GM18520 (cell line): Measurements from ENCODE around the gene SH2D7.

Experiments
- ATAC-seq: cut with Tn5 transposase; IDR thresholded peaks from one replicate; pipeline ENCODE4 v1.9.1; 2021; ENCODE audit not compliant: unreplicated experiment

SH2D7 gene

DNA sequence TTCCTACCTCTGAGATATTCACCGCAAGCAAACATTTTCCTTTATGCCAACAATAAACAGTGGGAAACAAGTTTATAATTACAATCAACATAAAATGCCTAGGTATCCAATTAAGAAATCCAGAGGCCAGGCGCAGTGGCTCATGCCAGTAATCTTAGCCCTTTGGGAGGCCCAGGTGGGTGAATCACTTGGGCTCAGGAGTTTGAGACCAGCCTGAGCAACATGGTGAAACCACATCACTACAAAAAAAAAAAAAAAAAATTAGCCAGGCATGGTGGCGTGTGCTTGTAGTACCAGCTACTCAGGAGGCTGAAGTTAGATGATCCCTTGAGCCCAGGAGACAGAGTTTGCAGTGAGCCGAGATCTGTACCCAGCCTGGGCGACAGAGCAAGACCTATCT, 32.1 kb upstream of the SH2D7 start:
- ATAC-seq = no peak

DNA sequence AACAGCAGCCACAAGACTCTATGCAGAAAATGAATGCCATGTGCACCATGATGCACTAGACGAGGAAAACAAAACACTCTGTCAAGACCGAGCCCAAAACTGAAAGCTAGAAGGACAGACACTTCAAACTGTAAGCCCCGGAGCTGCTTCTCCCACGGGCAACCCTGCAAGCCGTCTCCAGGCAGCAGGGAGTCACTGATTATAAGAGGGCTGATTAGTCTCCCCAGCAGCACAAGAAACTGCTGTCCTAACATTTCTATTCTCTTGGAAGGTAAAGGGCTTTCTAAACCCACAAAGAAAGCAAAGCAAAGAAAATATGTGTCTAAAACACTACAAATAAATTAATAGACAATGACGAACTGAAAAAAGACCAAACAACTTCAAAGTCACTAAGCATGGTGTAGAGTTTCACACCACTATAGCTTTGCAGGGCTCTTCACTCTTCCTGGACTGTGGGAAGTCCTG, 30.4 kb upstream of the SH2D7 start:
- ATAC-seq = no peak

GRCh38 chr15:78063217-78063616, 29.1 kb upstream of the SH2D7 start:
- ATAC-seq = no peak

DNA sequence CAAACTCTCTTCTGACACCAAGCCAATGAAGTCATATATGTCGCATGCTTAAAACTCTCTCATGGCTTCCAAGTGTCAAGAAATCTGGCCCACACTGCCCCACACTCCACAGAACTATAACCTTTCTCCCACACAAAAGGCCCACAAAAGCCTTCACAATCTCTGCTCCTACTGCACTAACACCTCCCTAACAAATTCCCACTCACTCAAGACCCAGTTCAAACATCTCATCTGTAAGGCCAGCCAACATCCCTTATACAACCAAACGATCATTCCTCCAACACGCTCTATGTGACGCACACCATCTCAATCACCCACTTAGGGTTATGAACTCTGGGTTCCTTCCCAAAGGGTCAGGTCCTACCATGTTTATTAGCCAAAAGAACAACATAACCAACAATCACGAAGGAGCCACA, 28.4 kb upstream of the SH2D7 start:
- no peak for ATAC-seq

GRCh38 chr15:78064544-78064943, 27.8 kb upstream of the SH2D7 start:
- no peak for ATAC-seq

- no peak for ATAC-seq
Measured at GRCh38 chr15:78065284-78065872, 27.0 kb upstream of the SH2D7 start.

DNA sequence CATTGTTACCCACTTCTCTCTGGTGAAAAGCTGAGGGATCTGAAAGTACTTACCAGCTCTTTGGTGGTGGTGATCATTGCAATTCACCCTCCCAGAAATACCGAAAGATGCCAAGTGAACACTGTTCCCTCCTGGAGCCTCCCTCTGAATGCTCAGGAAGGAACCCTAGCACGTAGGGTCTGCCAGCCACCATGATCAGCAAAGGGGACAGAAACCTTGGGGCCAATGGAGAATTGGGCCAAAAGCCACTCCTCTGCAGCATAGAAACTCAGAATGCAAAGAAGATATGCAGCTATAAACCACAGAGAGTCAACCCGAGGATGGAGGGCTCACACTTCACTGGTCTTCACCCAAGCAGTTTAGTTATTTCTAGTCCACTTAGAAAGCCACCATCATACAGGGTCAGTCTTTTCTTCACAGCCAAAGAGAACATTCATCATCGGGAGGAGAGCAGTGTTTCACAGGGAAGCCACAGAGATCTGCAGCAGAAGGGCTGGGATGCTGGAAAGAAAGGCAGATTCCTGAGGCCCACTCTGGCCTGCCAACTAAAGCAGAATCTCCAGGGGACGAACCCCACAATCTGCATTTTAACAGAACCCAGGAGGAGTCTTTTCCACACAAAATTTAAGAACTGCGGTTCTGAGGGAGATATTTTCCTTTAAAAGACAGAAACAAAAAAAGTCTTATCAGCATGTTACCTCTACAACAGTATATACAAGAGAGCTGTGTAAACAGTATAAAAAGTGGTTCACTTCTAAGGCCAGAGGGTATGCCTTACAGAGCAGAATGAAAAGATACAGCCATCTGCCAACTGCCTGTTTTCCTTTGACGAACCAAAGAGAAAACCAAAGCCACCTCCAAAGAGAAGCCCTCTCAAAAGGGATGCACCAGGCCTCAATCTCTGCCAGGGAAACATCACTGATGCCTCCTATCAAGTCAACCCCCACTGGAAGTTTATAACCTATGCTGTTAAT, 26.1 kb upstream of the SH2D7 start:
- no peak for ATAC-seq

DNA sequence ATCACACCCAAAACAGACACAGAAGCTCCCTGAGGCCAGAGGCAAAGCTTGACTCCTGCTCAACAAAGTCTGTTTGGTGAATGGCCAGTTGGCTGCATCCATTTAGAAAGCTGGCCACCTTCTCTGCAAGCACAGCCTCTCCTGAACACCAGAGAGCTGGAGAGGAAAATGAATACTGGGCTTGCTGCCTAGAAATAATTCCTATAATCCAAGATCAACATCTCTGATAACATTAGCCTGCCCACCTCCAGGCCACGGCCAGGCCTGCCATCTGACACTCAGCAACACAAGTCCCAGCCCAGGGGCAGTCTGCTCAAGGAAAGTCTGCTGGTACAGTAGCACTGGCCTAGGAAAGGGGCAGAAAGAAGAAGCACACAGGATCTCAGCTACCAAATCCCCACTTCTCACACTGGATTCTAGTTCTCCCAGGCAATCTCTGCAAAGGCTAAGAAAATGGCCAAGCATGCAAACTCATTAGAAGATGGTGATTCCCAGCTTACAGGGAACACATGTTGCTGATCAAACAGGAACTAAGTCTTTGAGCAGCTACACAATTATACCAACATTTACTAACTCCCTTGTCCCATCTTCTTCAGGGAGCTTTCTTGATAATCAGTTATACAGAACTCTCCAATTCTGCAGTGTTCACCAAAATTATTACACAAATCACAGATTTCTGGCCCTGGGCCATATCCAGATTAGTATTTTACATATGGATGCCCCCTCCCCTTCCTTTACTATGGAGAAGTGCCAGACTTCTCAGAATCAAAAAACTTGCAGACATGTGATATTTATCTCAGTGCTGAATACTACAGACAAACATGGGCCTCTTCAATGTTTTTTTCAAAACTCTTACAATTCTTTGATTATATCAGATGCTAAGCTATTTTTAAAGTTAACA, 24.8 kb upstream of the SH2D7 start:
- ATAC-seq = no peak

DNA sequence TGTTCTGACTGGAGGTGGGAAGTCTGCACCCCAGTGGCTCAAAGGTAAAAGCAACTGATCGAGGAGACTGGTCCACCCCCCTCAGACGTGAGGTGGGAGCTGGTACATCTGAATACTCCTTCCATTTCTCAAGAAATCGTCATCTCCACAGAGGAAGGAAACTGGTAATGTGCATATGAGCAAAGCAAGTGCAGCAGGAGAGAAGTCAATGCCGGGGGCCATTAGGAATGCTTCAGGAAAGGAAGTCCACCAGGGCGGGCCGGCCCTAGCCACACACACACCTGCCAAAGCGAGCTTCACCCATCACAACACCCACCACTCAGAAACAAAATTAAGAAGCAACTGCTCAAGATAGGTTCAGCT, 23.3 kb upstream of the SH2D7 start:
- no peak for ATAC-seq

GRCh38 chr15:78069462-78070029, 22.8 kb upstream of the SH2D7 start:
- ATAC-seq = no peak

DNA sequence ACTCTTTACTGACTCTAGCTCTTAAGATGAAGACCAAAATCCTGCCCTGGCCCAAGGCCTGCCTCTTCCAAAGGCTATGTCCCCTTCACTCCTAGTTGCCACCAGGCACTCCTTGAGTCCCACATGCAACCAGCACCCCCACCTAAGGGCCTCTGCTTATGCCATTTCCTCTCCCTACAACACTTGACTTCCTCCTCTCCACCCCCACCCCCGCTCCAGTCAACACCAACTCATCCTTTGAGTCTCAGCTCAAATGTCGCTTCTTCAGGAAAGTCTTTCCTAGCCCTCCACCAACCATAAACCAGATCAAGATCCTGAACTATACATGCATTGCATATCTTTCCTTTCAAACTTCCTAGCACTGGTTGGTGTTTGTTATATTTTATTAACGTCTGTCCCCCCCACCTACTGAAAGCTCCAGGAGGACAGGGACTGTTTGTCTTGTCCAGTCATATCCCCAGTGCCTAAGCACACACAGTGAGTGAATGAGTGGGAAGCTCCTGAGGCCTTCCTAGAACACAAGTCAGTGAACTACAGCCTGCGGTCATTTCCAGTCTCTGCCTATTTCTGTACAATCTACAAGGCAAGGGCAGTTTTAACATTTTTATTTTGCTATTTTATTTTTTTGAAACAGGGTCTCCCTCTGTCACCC, 22.2 kb upstream of the SH2D7 start:
- ATAC-seq = no peak

DNA sequence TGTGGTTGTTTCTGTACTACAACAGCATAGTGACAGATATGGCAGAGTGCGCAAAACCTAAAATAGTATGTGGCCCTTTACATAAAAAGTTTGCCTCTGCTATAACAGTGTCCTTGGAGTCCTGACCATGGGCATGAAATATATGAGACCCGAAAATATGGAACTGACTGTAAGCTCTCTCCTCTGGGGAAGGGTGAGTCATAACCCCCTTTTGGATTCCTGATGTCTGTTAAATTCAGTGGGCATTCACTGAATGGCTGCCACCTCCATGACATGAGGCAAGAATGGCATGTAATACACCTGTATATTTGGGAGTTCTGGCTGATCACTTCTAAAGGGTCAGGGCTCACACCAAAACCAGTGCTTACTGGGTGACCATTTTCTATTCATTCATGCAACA, 21.0 kb upstream of the SH2D7 start:
- ATAC-seq = no peak

- no peak for ATAC-seq
Measured at GRCh38 chr15:78072080-78072892, 20.1 kb upstream of the SH2D7 start.

- ATAC-seq = no peak
Measured at GRCh38 chr15:78073046-78073787, 19.1 kb upstream of the SH2D7 start.

- no peak for ATAC-seq
Measured at GRCh38 chr15:78075490-78076230, 16.7 kb upstream of the SH2D7 start.

DNA sequence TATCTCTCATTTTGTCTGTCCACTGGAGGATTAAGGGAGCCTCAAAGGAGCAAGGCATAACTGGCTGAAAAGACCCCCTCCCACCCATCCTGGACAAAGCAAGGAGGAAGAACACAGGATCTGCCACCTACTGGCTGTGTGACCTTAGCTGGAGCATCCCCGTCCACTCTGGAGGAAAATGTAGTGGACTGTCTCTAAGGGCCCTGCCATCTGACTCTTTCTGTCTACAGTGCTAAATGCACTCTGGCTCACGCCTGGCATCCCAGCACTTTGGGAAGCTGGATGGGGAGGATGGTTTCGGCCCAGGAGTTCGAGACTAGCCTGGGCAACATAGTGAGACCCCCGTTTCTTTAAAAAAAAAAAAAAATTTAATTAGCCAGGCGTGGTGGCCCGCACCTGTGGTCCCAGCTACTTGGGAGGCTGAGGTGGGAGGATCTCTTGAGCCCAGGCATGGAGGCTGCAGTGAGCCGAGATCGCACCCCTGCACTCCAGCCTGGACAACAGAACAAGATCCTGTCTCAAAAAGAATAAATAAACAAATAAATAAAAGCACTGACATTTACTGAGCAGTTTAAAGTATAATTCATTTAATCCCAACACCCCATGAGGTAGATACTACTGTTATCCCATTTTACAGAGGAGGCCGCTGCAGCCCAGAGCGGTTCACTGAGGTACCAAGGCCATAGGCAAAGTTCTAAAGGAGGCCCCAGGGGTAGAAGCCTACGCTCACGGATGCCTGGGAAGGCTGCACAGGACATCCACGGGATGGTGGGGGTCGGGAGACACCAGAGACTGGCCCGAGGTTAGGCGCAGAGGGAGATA, 15.9 kb upstream of the SH2D7 start:
- ATAC-seq = no peak

- ATAC-seq = peak; percentile 42
Measured at GRCh38 chr15:78077053-78077870, 15.1 kb upstream of the SH2D7 start, which contains the start of gene TBC1D2B. TSS of gene TBC1D2B (minus strand) at chr15:78077711. CDS start at chr15:78077652, 59 bp downstream.
